Neural progenitor cell (in vitro differentiated cells): ENCODE data around the gene MGAT3.

ENCODE experiments used
- CTCF ChIP-seq: fragments of 200-600 bp; sonication (generic); IDR thresholded peaks from 2 replicates; pipeline ENCODE4 v1.5.1; 2017; ENCODE audit warnings: antibody characterized with exemption, mild to moderate bottlenecking
- EZH2 ChIP-seq: fragments of 200-600 bp; sonication (generic); IDR thresholded peaks from 2 replicates; pipeline ENCODE4 v1.6.1; 2017; ENCODE audit warnings: antibody characterized with exemption, mild to moderate bottlenecking, moderate library complexity
- EZH2phosphoT487 ChIP-seq: fragments of 200-600 bp; sonication (generic); IDR thresholded peaks from 2 replicates; pipeline ENCODE4 v1.6.1; 2017; ENCODE audit warnings: antibody characterized with exemption

GRCh38 chr22:39446239-39446721, 10.5 kb upstream of the MGAT3 start:
- TF ChIP-seq CTCF (no peak), EZH2 (no peak), EZH2phosphoT487 (no peak)
